Measurements from ENCODE around the gene LCE2D.

The LCE2D gene, protein sequence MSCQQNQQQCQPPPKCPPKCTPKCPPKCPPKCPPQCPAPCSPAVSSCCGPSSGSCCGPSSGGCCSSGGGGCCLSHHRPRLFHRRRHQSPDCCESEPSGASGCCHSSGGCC

DNA sequence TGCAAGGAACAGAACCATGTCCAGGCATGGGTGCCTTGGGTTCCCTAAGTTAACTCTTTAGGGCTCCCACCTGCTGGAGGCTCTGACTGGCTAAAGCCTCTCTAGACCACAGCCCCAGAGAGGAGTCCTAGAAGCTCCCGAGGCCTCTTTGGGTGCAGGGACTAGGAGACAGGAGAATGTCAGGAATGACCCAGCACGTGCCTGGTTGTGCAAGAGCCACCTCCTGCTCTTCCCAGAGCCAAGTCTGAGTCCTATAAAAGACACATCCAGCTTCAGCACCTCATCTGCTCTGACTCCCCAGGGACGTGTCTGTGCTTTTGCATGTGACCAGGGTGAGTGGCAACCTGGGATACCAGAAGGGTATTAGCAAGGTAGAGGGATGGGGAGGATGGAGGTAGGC lies at the start of gene LCE2D:
Gene LCE2D, plus strand, starts transcription at position 283 of the 400 bp plus-strand sequence. CDS start 726 bp downstream, outside the sequence.
- no peak for DNase-seq (ENCODE audit: extremely low read depth, low read depth)
- TF ChIP-seq, protein P1, sequence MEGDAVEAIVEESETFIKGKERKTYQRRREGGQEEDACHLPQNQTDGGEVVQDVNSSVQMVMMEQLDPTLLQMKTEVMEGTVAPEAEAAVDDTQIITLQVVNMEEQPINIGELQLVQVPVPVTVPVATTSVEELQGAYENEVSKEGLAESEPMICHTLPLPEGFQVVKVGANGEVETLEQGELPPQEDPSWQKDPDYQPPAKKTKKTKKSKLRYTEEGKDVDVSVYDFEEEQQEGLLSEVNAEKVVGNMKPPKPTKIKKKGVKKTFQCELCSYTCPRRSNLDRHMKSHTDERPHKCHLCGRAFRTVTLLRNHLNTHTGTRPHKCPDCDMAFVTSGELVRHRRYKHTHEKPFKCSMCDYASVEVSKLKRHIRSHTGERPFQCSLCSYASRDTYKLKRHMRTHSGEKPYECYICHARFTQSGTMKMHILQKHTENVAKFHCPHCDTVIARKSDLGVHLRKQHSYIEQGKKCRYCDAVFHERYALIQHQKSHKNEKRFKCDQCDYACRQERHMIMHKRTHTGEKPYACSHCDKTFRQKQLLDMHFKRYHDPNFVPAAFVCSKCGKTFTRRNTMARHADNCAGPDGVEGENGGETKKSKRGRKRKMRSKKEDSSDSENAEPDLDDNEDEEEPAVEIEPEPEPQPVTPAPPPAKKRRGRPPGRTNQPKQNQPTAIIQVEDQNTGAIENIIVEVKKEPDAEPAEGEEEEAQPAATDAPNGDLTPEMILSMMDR (IDR thresholded peaks at IDR 0.05; ENCODE audit: low read depth, low read length), result no peak

GRCh38 chr1:152613511-152613910 lies 49.7 kb upstream of the LCE2D start, which contains the start of gene LCE3B:
Gene LCE3B, plus strand, starts transcription at chr1:152613811. Its CDS starts 0 bp downstream, at chr1:152613811.
- TF ChIP-seq, protein P1 (IDR thresholded peaks at IDR 0.05; ENCODE audit: low read depth, low read length), result no peak
- DNase-seq (ENCODE audit: extremely low read depth, low read depth), result no peak

DNA sequence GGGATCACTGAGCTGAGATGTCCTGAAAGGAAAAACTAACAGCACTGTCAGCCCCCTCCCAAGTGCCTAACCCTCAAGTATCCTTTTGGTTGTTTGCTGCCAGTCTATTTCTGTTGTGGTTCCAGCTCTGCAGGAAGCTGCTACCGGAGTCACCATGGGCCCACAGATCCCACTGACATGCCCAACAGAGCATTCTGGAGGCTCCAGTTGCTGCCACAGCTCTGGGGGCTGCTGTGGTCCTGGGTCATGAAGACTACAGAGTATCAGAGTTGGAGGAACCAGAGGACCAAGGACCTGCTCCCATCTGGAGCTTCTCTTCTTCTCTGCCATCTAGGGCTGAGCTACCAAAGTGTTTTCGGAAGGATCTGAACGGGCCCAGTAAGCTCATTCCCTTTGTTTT lies 41.2 kb upstream of the LCE2D start:
- TF ChIP-seq, protein P1 (IDR thresholded peaks at IDR 0.05; ENCODE audit: low read depth, low read length), result no peak
- DNase-seq (ENCODE audit: extremely low read depth, low read depth), result no peak

- TF ChIP-seq, protein P1 (IDR thresholded peaks at IDR 0.05; ENCODE audit: low read depth, low read length), result no peak
- no peak for DNase-seq (ENCODE audit: extremely low read depth, low read depth)
Measured at GRCh38 chr1:152622803-152623202, 40.4 kb upstream of the LCE2D start, which contains the start of gene LCE3A. Gene LCE3A, minus strand, starts transcription at chr1:152623103. Its CDS starts 0 bp downstream, at chr1:152623103.

DNA sequence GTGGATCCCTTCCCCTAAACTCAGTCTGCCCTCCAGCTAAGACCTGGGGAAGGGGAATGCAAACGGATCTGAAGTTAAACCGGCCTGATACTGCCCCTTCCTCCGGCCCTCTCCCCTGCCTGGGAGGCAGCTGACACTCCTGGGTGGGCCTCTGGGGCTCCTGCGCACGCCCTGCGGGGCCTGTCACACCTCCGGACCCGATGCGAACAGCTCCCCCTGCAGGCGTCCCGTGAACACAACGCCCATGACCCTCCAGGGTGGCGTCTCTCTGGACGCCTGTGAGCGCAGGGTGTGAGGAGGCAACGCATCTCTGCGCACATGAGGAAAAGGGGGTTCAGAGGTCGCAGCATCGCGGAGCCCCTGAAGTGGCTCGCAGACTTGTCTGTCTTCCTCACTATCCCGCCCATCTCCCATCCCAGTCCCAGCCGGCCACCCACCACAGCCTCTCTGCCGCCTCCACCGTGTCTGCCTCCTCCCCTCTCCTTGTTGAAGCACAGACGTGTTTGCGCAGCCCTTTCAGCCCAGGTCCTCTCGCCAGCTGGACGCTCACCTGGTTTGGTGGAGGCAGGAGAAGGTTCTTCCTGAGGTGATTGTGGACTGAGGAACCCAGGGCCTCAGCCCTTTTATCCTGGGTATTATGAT lies 39.9 kb upstream of the LCE2D start:
- no peak for DNase-seq (ENCODE audit: extremely low read depth, low read depth)
- TF ChIP-seq, protein P1 (IDR thresholded peaks at IDR 0.05; ENCODE audit: low read depth, low read length), result no peak; the same call in 1 of the 2 replicates

GRCh38 chr1:152626744-152627143 lies 36.4 kb upstream of the LCE2D start:
- TF ChIP-seq, protein P1 (IDR thresholded peaks at IDR 0.05; ENCODE audit: low read depth, low read length), result no peak
- no peak for DNase-seq (ENCODE audit: extremely low read depth, low read depth)

DNA sequence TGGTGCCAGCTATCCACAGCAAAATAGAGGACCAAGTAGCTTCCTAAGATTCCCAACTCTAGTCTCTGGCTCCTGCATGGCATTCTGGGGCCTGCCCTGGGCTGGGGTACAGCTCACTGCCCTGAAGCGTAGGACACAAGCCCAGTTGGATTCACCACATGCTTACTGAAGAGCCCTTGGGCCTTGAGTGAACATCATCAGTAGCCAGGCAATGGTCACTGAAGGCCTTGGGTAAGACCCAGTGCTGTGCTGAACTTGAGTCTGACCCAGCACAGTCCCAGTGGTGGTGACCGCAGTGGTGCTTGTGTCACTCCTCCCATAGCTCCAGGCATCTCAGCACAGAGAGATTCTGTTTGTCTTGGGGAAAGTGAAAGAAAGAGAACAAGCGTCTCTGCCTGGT lies 32.6 kb upstream of the LCE2D start:
- no peak for DNase-seq (ENCODE audit: extremely low read depth, low read depth)
- TF ChIP-seq, protein P1 (IDR thresholded peaks at IDR 0.05; ENCODE audit: low read depth, low read length), result no peak
